K562 (cell line): ENCODE results near the gene NEUROG1. TPM values are rescaled to one million over a fixed set of nuclear protein-coding genes. Genes with fewer than 3 reads are reported as not detected.

Experiments
- ATAC-seq: fragments of 200-7000 bp; cut with Tn5 transposase; 3 replicates; pipeline ENCODE4 v1.9.1; 2020; ENCODE audit warnings: moderate library complexity
- BruUV-seq: library from RNA; stranded (reverse); fragments of 400-500 nt; replicated peaks from 2 replicates; lab custom pipeline; 2021; lab: Mats Ljungman, UMichigan
- CTCF ChIA-PET: fragments of 300-600 bp; formaldehyde crosslinking; extraction: SDS; loops from one replicate; lab custom pipeline; 2021; ENCODE audit warnings: low intra/inter-chr PET ratio; lab: Yijun Ruan, JAX
- POLR2A ChIA-PET: fragments of 300-600, 350-650 bp; sonication (Branson Sonifier 250); formaldehyde crosslinking; extraction: SDS; loops from one replicate; lab custom pipeline; 2021; ENCODE audit warnings: antibody characterized with exemption, inconsistent platforms; lab: Yijun Ruan, JAX
- DNase-seq, 4 experiments: peaks; one replicate each; pipeline versions ENCODE4 v3.0.0 to v3.0.0-alpha.2; 2011 to 2018; ENCODE audit warnings: low spot score in 3 of 4, mixed read lengths in 3 of 4; ENCODE audit errors: extremely low read depth in 1 of 4
- FAIRE-seq: peaks from 2 replicates; lab custom pipeline; 2011; peaks lifted over from hg19 to GRCh38; lab: Jason Lieb, UNC
- H2AFZ ChIP-seq: 2 replicates; pipeline ENCODE4 v1.6.0; 2011; ENCODE audit warnings: low read depth, low read length, control low read depth, inconsistent platforms
- H3K27ac ChIP-seq: fragments of 200-600 bp; 3 replicates; pipeline ENCODE4 v1.8.0; 2011; ENCODE audit warnings: low read depth, mild to moderate bottlenecking, control low read depth, inconsistent platforms, low read length, moderate library complexity, mixed read lengths; ENCODE audit errors: extremely low read depth
- H3K27me3 ChIP-seq, 2 experiments: fragments of 300-600 bp in 1 of 2; 2 replicates in 1 of 2; 3 replicates in 1 of 2; pipeline versions ENCODE4 v1.6.0 to v1.8.0; 2011; ENCODE audit warnings: inconsistent platforms in 2 of 2, low read length in 2 of 2, mild to moderate bottlenecking in 1 of 2, mixed read lengths in 1 of 2, moderate library complexity in 1 of 2; ENCODE audit not compliant: control insufficient read depth in 2 of 2, insufficient read depth in 2 of 2
- H3K36me3 ChIP-seq: fragments of 300-600 bp; 3 replicates; pipeline ENCODE4 v1.8.0; 2011; ENCODE audit warnings: mild to moderate bottlenecking, low read length, inconsistent platforms; ENCODE audit not compliant: control insufficient read depth, insufficient read depth
- H3K4me1 ChIP-seq, 2 experiments: fragments of 200-600 bp in 1 of 2; replicated peaks in 1 of 2; 2 replicates in 1 of 2; 3 replicates in 1 of 2; pipeline versions ENCODE4 v1.5.1 to v1.8.0; 2011; ENCODE audit warnings: inconsistent platforms in 2 of 2, low read length in 2 of 2, mild to moderate bottlenecking in 1 of 2, mixed read lengths in 1 of 2, moderate library complexity in 1 of 2; ENCODE audit not compliant: control insufficient read depth in 2 of 2, insufficient read depth in 2 of 2
- H3K4me2 ChIP-seq: 2 replicates; pipeline ENCODE4 v1.6.1; 2011; ENCODE audit warnings: low read length, control low read depth, inconsistent platforms, mixed read lengths; ENCODE audit not compliant: insufficient read depth
- H3K4me3 ChIP-seq: fragments of 200-600 bp; sonication (generic), shearing (Covaris generic); 2 replicates; pipeline ENCODE4 v1.5.1; 2016; ENCODE audit warnings: control low read depth, inconsistent platforms
- H3K79me2 ChIP-seq: fragments of 200-600 bp; 3 replicates; pipeline ENCODE4 v1.8.0; 2011; ENCODE audit warnings: low read length, inconsistent platforms; ENCODE audit not compliant: control insufficient read depth, insufficient read depth
- H3K9ac ChIP-seq, 2 experiments: 2 replicates each; pipeline versions ENCODE4 v1.6.0 to v1.6.1; 2011; ENCODE audit warnings: low read depth in 2 of 2, low read length in 2 of 2, control low read depth in 1 of 2, inconsistent platforms in 1 of 2, mild to moderate bottlenecking in 1 of 2, mixed read lengths in 1 of 2; ENCODE audit not compliant: insufficient read depth in 1 of 2
- H3K9me1 ChIP-seq: one replicate; pipeline ENCODE4 v1.6.0; 2011; ENCODE audit warnings: inconsistent platforms, mild to moderate bottlenecking, low read length, moderate library complexity; ENCODE audit not compliant: control insufficient read depth, insufficient read depth
- H3K9me3 ChIP-seq: replicated peaks from 2 replicates; pipeline ENCODE4 v1.5.1; 2011; ENCODE audit warnings: low read depth, low read length, inconsistent platforms; ENCODE audit not compliant: control insufficient read depth, insufficient read depth
- H4K20me1 ChIP-seq: replicated peaks from 2 replicates; pipeline ENCODE4 v1.6.1; 2011; ENCODE audit warnings: low read length, inconsistent platforms, mixed read lengths; ENCODE audit not compliant: control insufficient read depth, insufficient read depth
- ARID1B ChIP-seq: fragments of 450-650 bp; IDR thresholded peaks from 2 replicates; pipeline ENCODE4 v1.6.1; 2016; ENCODE audit warnings: antibody characterized with exemption, mild to moderate bottlenecking, inconsistent platforms
- ZBTB40 ChIP-seq, 2 experiments: fragments of 450-650 bp in 1 of 2; sonication (generic) in 1 of 2; formaldehyde crosslinking in 1 of 2; IDR thresholded peaks; 2 replicates each; pipeline versions ENCODE4 v1.7.1 to v1.9.0; 2016 to 2022; ENCODE audit warnings: inconsistent platforms in 1 of 2, mild to moderate bottlenecking in 1 of 2, missing genetic modification reagents in 1 of 2
- ZNF79 ChIP-seq: fragments of 250-450 bp; sonication (Bioruptor Pico); IDR thresholded peaks from 2 replicates; pipeline ENCODE4 v1.4.0; 2020; ENCODE audit warnings: low read depth, mild to moderate bottlenecking, moderate library complexity
- WGBS: fragments of 100-300 bp; shearing (Covaris generic); methylation state at CpG from one replicate; pipeline ENCODE4 v1.1.6; 2016; ENCODE audit warnings: low coverage, mixed read lengths; ENCODE audit not compliant: insufficient coverage; ENCODE audit errors: missing lambda C conversion rate; 5-methylcytosine and 5-hydroxymethylcytosine counted together
- in situ Hi-C: fragments of 300-500 bp; cut with MboI; formaldehyde crosslinking; loops from 4 replicates; pipeline ENCODE4 v1.15.0; 2018; ENCODE audit warnings: inconsistent platforms, mixed read lengths
- intact Hi-C: fragments of 100-400 bp; cut with micrococcal nuclease; formaldehyde crosslinking; loops from 2 replicates; pipeline ENCODE4 v1.14.2; 2022
- polyA plus RNA-seq, 8 experiments: library from polyadenylated mRNA; depleted of rRNA in 4 of 8; stranded (reverse) in 5 of 8; unstranded in 3 of 8; fragments of >200 nt; fragmentation: Nextera tagmentation in 2 of 8; fragmentation: Illumina TruSeq in 1 of 8; extraction: Ambion mirVana in 2 of 8; extraction: Trizol in 1 of 8; gene quantifications; 2 replicates each; pipeline versions ENCODE4 v1.2.1 to v1.2.3, GENCODE V29; 2011 to 2014; ENCODE audit warnings: inconsistent platforms in 1 of 8, missing spikeins in 1 of 8
- total RNA-seq, 7 experiments: library from RNA; depleted of rRNA in 6 of 7; stranded (reverse); fragments of >200 nt in 6 of 7; fragmentation: Illumina TruSeq in 2 of 7; extraction: Trizol in 2 of 7; gene quantifications; 2 replicates each; pipeline versions ENCODE4 v1.2.1 to v1.2.3, GENCODE V29; 2011 to 2021; ENCODE audit warnings: low replicate concordance in 1 of 7

Gene NEUROG1
- total and polyA plus RNA-seq, 9 of the 15 experiments (the other 6 are each of a cell fraction or from before 2014, with no cell fraction given), result not detected

DNA sequence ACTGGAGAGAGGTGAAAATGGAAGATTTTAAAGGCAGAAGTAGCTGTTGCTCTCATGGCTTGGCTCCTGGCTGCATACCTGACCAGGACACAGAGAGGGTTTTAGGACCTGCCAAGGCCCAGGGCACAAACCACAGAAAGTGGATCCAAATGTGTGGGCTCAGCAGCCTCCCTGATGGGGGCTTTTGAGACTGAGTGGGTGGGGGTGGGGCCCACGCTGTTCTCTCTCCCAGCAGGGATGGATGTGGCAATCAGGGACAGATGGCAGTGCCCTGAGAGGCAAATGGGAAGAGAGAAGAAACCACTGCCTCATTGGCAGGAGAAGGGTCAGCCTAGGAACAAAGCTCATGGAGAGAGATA, 48.7 kb downstream of the NEUROG1 start:
- H3K27me3 ChIP-seq, result peaks cover 0 to 4% of the 10 kb centered on the region in 2 experiments; a peak in 1 of 5 replicates
- peaks cover 3% of the 10 kb centered on the region for H3K9me1 ChIP-seq
- H3K79me2 ChIP-seq, result no peaks in the 10 kb centered on the region
- POLR2A ChIA-PET, result interaction anchor here (1.2 kb wide), 1 partner anchor 22 kb away, joined by 6 read pairs; no protein-coding TSS in a partner anchor
- in situ Hi-C loops, result no loop called here
- H3K36me3 ChIP-seq, result no peaks in the 10 kb centered on the region
- WGBS, result no CpG with 5 or more reads among the region's 1 CpG
- no peak overlapping the region for H3K9ac ChIP-seq
- H3K9me3 ChIP-seq, result no peaks in the 10 kb centered on the region
- no peak overlapping the region for H3K4me2 ChIP-seq
- CTCF ChIA-PET, result no interaction called here
- no TSS peak for BruUV-seq
- no peak for ATAC-seq
- H3K27ac ChIP-seq, result no peak overlapping the region
- H3K4me3 ChIP-seq, result no peak overlapping the region
- no peak for FAIRE-seq
- peaks cover 6% of the 10 kb centered on the region; the same call in 1 of the 2 replicates for H4K20me1 ChIP-seq
- TF ChIP-seq ZNF79 (no peak), ARID1B (no peak), ZBTB40 (IDR thresholded peaks at IDR 0.05) (no peak), ZBTB40 (CRISPR knock-in tag; IDR thresholded peaks at IDR 0.05) (no peak)
- DNase-seq, result no peak
- intact Hi-C loops, result no loop called here
- H2AFZ ChIP-seq, result no peak overlapping the region
- H3K4me1 ChIP-seq, result peaks cover 16 to 40% of the 10 kb centered on the region in 2 experiments
